GM21717 (cell line): ENCODE measurements around the gene KPNA1.
A peak's percentile ranks its signal among the peaks of the same experiment; 100 is the strongest.
"Not testable (repeated sequence)": the region's sequence is repeated elsewhere in the genome, so short reads cannot be mapped to it uniquely, and the experiment has no call there.

Experiments
- ATAC-seq: cut with Tn5 transposase; IDR thresholded peaks from one replicate; pipeline ENCODE4 v1.9.1; 2021; ENCODE audit warnings: mild to moderate bottlenecking, moderate library complexity; ENCODE audit not compliant: unreplicated experiment

KPNA1 gene

DNA sequence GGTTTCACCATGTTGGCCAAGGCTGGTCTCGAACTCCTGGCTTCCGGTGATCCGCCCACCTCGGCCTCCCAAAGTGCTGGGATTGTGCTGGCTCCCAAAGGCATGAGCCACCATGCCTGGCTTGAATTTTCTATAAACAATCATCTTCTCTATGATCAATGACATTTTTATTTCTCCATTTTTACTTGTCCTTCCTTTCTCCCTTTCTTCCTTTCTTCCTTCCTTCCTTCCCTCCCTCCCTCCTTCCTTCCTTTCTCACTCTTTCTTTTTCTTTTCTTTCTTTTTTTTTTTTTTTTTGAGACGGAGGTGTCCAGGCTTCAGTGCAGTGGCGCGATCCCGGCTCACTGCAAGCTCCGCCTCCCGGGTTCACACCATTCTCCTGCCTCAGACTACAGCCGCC, 8.6 kb upstream of the KPNA1 start:
- ATAC-seq, result no peak

DNA sequence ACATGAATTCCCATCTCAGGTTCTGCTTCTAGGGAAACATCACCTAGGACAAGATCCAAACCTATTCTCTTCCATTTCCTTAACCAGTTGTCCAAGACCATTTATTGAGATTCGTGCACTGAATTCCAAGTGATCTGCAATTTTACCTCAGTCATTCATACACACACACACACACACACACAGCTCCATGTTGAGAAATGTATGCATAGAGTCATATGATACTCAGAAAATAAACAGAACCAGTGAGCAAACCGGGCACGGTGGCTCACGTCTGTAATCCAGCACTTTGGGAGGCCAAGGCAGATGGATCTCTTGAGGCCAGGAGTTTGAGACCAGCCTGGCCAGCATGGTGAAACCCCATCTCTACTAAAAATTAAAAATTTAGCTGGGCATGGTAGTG, 6.1 kb upstream of the KPNA1 start:
- ATAC-seq, result no peak

DNA sequence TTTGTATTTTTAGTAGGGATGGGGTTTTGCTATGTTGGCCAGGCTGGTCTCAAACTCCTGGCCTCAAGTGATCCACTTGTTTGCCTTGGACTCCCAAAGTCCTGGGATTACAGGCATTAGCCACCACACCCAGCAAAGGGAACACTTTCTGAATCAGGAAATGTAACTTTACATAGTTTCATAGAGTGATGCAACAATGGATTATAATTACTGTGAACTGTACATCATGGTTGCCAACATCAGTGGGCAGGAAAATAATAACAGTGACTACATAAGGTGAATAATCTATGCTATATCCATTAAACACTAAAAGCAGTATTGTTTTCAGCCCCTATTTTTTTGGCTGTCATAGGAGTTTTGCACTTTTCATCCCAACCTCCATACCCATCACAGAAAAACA, 5.0 kb upstream of the KPNA1 start:
- ATAC-seq, result no peak

DNA sequence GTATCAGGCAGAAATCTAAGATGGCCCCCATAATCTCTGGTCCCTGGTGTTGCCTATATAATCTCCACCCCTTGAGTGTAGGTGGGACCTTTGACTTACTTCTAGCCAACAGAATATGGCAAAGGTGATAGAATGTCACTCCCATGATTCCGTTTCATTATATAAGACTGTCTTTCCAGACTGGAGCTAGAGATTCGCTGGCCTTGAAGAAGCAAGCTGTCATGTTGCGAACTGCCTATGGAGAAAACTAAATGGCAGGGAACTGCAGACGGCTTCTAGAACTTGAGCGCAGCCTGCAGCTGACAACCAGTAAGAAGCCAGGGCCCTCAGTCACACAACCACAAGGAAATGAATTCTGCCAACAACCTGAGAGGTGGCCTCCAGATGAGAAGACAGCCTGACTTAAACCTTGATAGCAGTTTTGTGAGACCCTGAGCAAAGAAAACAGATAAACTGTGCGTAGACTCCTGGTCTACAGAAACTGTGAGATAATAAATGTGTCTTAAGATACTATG, 2.2 kb upstream of the KPNA1 start:
- ATAC-seq, result no peak

DNA sequence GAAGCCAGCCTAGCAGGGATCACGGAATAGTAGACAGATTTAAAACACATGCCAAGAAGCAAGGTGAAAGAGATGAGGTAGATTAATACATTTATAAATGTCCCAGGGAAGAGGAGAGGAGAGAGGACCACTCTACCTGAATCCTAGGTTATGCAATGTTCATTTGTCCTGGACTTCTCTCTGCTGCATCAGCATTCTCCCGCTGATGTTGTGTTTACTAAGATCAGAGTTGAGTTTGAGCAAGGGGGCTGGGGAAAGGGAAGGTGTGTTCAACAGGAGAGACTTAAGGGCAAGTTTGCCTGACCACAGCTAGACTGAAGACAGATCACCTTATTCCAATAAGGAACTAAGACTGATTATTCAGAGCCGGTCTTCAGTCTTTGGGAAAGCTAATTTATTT, 1.1 kb upstream of the KPNA1 start:
- ATAC-seq, result no peak

DNA sequence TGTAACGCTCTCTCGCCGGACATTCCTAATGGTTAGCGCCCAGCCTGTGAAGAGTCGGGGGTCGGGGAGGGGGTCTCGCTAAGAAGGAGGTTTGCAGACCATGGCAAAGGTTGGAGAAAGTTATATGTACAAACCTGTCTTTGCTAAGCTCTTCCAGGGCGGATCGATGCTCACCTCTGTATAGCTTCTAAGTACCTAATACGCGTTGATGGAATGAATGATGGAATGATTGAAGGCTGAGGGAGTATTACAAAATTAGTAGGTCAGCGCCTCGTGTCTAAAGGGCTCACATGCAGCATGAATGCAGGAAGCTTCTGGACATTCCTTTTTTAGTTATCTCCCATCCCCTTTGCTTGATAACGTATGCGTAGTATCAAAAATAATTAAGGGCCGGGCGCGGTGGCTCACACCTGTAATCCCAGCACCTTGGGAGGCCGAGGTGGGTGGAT, 305 bp upstream of the KPNA1 start:
- ATAC-seq, result no peak

DNA sequence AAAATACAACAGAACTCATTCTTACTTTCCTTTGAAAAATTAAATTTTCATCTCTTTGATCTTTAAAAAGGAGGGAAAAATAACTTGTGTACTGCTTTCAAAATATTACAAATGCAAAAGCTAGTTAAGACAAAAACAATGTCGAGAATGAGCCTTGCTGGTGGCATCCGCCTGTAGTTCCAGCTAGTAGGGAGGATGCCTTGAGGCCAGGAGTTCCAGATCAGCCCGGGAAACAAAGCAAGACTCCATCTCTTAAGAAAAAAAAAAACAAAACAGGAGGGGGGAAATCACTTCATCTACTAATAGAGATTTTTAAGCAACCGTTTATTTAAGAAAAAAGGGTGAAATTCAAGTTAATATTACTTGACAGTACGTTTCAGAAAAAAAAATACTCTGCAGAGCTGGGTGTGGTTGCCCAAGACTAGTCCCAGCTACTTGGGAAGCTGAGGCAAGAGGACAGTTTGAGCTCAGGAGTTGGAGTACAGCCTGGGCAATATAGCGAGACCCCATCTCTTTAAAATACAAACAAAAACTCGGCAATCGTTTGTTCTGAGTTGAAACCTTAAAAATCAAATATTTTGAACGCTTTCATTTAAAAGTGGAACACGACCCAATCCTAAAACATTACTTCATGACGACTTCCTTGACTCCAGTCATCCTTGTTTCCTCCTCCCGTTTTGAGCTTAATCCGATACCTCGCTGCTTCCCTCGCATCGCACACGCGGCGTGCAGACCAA, 1.2 kb downstream of the KPNA1 start:
- ATAC-seq, result no peak

DNA sequence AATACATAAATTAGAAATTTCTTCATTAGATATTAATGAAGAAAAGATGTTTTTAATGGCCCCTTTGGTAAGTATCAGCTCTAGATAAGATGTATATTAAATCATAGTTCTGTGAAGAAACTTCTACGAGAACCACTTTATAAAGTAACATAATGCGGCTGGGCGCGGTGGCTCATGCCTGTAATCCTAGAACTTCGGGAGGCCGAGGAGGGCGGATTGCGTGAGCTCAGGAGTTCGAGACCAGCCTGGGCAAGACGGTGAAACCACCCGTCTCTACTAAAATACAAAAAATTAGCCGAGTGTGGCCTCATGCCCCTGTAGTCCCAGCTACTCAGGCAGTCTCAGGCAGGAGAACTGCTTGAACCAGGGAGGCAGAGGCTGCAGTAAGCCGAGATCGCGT, 2.5 kb downstream of the KPNA1 start:
- no peak for ATAC-seq

DNA sequence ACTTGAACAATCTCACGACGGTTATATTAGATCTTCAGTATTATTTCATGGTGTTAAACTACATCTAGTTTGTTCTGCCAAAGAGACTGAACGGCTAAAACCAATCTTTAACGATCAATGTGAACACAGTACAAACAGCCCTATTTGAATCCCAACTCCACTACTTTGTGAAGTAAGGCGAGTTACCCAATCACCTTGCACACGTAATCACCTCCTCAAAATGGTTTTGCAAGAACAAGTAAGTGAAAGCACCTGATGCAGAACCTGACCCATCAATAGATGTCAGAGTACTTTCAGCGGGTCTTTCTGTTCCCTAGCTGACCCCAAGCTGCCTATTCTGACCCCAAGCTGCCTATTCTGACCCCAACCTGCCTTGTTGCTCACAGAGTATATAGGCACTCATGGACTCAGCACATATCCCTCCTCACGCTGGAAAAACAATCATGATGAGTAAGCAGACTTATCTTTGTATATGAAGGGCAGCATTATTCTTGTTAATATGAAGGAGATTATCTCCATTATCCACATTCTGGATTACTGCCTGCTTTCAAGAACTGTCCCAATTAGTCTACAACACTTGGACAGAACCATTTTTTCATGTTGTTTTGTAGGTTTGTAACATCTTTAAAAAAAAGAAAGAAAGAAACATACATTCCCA, 3.7 kb downstream of the KPNA1 start:
- no peak for ATAC-seq

DNA sequence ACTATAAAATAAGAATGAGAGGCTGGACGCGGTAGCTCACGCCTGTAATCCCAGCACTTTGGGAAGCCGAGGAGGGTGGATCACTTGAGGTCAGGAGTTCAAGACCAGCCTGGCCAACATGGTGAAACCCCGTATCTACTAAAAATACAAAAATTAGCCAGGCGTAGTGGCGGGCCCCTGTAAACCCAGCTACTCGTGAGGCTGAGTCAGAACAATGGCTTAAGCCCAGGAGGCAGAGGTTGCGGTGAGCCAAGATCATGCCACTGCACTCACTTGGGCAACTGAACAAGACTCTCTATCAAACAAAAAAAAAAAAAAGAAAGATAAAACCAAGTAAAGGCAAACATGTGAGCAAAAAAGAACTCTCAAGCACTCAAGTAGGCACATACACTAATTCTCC, 5.8 kb downstream of the KPNA1 start:
- not testable (repeated sequence) for ATAC-seq

DNA sequence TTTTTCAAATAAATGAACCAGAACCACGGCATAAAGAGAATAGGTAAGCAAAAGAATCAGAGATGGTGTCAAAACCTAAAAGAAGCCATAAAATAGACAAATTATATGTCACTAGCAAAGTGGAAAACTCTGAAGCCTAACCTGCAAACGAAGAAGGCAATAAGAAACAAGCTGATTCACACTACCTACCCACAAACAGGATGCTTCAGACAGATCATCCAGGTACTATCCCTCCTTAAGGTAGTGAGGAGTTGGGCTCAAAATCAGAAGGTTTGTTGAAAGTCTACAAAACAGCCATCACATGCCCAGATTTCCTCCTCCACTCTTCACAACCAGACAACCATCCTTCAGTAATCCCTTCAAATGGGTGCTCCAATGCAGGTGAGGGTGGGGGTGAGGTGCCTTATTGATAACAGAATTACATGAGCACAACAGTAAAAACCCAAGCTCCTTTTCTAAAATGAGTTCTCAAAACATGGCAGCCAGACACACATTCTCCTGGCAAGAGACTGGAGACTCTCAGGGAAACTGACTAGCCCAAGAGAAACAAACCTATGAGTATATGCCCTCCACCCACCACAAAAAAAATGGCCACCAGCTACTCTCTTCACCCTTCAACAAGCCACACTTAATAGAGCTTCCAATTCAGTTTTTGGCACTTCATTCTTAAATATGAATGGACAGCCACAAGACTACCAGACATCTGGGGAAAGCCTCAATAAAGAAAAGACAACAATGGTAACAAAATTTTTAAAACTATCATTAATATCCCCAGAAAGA, 6.4 kb downstream of the KPNA1 start:
- no peak for ATAC-seq

DNA sequence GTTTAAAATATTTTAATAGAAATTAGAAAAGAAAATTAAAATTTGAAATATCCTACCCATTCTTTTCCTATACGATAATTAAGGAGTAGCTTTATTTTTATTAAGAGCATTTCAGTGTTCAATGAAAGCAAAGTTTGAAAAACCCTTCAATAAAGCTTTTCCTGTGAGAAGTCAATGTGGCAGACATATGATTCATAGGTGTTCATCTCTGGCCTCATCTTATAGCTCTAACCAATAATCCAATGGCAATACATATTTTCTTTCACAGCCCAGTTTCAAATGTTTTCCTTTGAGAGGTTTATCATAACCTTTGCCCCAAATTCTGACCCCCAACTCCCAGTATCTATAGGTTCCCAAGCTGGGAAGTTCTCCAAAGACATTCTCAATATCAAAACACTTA, 8.3 kb downstream of the KPNA1 start:
- no peak for ATAC-seq

DNA sequence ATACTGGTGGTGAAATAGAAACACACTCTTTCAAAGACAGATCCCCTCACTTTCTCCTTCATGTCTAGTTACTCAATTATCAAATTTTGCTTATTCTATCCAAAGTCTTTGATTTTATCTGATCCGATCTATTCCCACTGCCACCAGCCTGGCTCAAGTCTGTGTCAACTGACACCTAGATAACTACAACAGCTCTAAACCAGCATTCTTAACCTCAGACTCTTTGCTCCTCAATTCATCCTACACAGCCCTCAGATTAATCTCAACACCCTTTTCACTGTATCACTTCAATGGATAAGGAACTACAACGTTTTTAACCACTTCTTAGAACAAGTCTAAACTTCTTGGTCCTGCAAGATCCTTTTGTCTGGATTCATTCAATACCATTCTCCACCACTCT, 9.1 kb downstream of the KPNA1 start:
- ATAC-seq, result no peak

DNA sequence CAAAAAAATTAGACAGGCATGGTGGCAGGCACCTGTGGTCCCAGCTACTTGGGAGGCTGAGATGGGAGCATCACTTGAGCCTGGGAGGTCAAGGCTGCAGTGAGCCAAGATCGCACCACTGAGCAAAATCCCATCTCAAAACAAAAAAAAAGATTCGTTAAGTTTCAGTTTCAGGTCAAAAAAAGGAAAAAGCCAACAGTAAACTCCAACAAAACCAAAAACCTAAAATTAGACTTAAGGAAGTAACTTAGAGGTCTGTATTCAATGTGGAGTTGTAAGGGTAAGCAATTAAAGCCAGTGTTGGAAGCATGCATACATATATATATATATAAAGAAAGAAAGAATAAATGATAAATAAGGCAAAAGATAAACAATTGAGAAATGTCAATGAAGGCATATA, 11.8 kb downstream of the KPNA1 start:
- no peak for ATAC-seq

DNA sequence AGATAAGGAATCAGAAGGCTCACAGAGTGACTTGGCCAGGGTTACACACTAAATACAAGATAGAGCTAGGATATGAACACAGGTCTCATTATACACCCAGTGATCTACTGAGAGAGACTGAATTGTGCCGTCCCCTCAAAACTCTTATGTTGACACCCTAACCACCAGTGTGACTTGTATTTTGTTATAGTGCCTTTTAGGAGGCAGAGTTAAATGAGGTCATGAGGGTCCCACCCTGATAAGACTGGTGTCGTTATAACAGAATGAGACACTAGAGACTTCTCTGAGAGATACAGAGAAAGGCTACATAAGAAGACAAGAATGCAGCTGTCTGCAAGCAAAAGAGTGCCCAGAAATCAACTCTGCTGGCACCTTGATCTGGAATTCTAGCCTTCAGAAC, 12.6 kb downstream of the KPNA1 start:
- no peak for ATAC-seq

DNA sequence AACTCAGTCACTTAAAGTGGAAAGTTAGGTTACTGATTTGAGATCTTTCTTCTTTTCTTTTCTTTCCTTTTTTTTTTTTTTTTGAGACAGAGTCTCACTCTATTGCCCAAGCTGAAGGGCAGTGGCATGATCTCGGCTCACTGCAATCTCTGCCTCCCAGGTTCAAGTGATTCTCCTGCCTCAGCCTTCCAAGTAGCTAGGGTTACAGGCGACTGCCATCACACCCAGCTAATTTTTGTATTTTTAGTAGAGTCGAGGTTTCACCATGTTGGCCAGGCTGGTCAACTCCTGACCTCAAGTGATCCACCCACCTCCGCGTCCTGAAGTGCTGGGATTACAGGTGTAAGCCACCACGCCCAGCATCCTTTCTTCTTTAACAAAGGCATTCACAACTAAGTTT, 13.8 kb downstream of the KPNA1 start:
- ATAC-seq, result not testable (repeated sequence)

DNA sequence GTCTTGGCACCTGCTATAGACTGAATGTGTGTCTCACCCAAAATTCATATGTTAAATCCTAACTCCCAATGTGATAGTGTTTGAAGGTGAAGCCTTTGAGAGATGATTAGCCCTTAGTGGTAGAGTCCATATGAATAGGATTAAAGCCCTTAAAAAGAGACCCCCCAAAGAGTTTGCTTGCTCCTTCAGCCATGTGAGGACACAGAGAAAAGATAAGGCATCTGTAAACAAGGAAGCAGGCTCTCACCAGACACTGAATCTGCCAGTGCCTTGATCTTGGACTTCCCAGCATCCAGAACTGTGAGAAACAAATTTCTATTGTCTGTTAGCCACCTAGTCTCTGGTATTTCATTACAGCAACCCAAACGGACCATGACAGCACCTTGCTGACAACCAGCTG, 16.6 kb downstream of the KPNA1 start:
- no peak for ATAC-seq

DNA sequence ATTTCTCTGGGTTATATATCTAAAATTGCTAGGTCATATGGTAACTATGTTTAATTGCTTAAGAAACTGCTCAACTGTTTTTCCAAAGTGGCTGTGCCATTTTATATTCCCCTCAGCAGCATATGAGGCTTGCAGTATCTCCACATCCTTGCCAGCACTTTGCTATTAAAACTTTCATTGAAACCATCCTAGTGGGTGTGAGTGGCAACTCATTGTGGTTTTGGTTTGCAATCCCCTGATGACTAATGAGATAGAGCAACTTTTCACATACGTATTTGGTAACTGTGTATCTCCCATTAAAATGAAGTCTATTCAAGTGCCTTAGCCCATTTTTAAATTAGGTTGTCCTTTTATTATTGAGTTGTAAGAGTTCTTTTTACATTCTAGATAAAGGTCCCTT, 17.3 kb downstream of the KPNA1 start:
- ATAC-seq, result peak; percentile 75

DNA sequence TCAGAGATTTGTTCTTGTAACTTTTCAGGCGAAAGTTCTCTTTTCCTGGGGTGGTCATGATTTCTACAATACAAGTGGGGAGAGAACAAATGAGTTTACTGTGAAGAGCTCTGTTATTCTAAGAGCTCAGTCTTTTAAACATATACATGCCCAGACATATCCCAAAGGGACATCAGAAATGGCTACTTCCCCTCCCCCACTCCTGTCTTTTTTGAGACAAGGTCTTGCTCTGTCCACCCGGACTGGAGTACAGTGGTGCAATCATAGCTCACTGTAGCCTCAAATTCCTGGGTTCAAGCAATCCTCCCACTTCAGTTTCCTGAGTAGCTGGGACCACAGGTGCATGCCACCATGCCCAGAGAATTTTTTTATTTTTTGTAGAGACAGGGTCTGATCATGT, 18.2 kb downstream of the KPNA1 start:
- ATAC-seq, result no peak

DNA sequence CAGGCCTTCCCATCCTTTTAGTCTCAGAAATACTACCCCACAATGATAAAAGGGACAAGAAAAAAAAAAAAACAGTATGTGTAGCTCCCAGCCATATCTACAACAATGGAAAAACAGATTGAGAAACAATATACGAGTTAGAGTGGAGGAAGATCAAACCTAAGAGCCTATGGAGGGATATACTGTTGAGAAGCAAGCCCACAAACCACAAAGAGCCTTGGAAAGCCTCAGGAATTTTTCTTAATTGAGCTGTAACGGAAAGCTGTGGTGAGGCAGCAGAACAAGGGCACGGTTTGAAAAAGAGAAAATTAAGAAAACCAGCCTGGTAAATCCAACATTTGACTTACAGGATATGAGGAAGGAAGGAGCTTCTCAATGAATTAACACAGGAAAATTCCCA, 21.4 kb downstream of the KPNA1 start:
- ATAC-seq, result no peak

DNA sequence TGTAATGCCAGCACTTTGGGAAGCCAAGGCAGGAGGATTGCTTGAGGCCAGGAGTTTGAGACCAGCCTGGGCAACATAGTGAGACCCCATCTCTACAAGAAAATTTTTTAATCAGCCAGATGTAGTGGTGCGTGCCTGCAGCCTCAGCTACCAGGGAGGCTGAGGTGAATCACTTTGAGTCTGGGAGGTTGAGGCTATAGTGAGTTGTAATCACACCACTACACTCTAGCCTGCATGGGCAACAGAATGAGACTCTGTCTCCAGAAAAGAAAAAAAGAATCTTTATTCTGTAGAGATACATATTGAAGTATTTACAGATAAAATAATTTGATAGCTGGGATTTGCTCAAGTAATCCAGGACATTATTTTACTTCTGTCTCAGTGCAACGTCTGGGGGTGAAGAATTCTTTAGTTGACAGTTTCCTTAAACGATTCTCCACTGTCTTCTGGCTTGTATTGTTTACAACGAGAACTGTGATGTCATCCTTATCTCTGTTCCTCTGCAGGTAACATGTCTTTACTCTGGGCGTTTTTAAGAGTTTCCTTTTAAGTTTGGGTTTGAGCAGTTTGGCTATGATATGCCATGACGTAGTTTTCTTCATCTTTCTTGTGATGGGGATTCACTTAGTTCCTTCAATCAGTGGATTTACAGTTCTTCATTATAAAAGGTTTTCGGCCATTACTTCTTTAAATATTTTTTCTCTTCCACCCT, 26.3 kb downstream of the KPNA1 start:
- ATAC-seq, result no peak
